Activated naive CD4-positive, alpha-beta T cell treated with anti-CD3 and anti-CD28 coated beads, Interleukin-2, amount 50 U/mL, for 24 hours (primary cell): ENCODE data around the gene TLCD4.
A peak's percentile ranks its signal among the peaks of the same experiment; 100 is the strongest.
"Not testable (repeated sequence)": the region's sequence is repeated elsewhere in the genome, so short reads cannot be mapped to it uniquely, and the experiment has no call there.

ENCODE experiments used
- H3K27ac Mint-ChIP-seq: one replicate; pipeline ENCODE4 v1.8.0; 2021; ENCODE audit warnings: mild to moderate bottlenecking, mixed read lengths
- H3K27me3 Mint-ChIP-seq: one replicate; pipeline ENCODE4 v1.8.0; 2021; ENCODE audit warnings: mixed read lengths
- H3K36me3 Mint-ChIP-seq: one replicate; pipeline ENCODE4 v1.8.0; 2021; ENCODE audit warnings: mixed read lengths
- H3K4me1 Mint-ChIP-seq: one replicate; pipeline ENCODE4 v1.8.0; 2021; ENCODE audit warnings: mixed read lengths
- H3K4me3 Mint-ChIP-seq: one replicate; pipeline ENCODE4 v1.8.0; 2021; ENCODE audit warnings: mild to moderate bottlenecking, mixed read lengths
- H3K9me3 Mint-ChIP-seq: one replicate; pipeline ENCODE4 v1.8.0; 2021; ENCODE audit warnings: mixed read lengths

The TLCD4 gene

DNA sequence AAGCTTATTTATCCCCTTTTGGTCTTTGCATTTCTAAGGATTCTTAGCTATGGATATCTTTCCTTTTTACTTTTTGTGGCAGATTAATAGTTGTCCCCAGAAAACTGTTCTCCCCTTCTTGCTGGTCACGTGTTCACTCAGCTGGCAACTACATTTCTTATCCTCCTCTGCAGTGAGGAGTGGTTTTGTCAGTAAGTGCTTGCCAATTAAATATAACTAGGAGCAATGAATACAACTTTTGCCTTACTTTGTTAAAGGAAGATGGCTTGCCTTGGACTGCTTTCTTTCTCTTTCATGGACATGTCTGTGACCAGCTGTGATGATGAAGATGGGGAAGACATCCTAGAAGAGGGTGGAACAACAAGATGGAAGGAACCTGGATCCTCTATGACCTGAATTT is 28.9 kb upstream of the TLCD4 start:
- Mint-ChIP-seq H3K27me3 (no peaks in the 10 kb centered on the region), H3K9me3 (no peaks in the 10 kb centered on the region), H3K36me3 (no peaks in the 10 kb centered on the region), H3K27ac (no peak overlapping the region), H3K4me1 (no peaks in the 10 kb centered on the region), H3K4me3 (no peak overlapping the region)

GRCh38 chr1:95089650-95090287 is 27.4 kb upstream of the TLCD4 start:
- no peak overlapping the region for H3K27ac Mint-ChIP-seq
- no peaks in the 10 kb centered on the region for H3K9me3 Mint-ChIP-seq
- no peaks in the 10 kb centered on the region for H3K4me1 Mint-ChIP-seq
- H3K4me3 Mint-ChIP-seq: no peak overlapping the region
- no peaks in the 10 kb centered on the region for H3K27me3 Mint-ChIP-seq
- no peaks in the 10 kb centered on the region for H3K36me3 Mint-ChIP-seq

DNA sequence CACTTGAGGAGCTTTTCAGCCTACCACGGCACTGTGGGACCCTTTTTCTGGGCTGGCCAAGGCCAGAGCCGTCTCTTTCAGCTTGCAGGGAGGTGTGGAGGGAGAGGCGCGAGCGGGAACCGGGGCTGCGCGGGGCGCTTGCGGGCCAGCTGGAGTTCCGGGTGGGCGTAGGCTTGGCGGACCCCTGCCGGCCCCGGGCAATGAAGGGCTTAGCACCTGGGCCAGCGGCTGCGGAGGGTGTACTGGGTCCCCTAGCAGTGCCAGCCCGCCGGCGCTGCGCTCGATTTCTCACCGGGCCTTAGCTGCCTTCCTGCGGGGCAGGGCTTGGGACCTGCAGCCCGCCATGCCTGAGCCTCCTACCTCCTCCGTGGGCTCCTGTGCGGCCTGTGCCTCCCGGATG is 25.9 kb upstream of the TLCD4 start:
- not testable (repeated sequence) for H3K9me3 Mint-ChIP-seq, H3K27me3 Mint-ChIP-seq, H3K4me3 Mint-ChIP-seq, H3K4me1 Mint-ChIP-seq, H3K27ac Mint-ChIP-seq, H3K36me3 Mint-ChIP-seq

GRCh38 chr1:95092891-95093290 is 24.3 kb upstream of the TLCD4 start:
- H3K9me3 Mint-ChIP-seq, H3K36me3 Mint-ChIP-seq, H3K27me3 Mint-ChIP-seq, H3K27ac Mint-ChIP-seq, H3K4me1 Mint-ChIP-seq, H3K4me3 Mint-ChIP-seq: not testable (repeated sequence)

DNA sequence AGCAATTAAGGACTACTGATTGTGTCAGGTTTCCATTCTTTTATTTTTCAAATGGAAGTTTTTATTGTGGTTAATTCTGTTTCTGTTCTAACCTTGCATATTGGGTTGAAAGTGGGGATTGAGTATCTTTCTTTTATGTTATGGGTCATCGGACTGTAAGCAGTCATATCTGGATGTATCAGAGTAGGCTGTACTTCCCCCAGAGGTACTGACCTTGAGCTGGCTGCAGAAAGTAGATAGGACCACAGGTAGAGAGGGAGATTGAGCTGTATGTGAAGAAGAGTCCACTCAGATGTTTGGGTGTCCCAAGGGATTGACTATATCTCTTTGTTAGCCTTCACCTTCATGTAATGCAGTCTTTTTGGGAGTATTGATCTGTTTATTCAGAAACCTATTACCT is 23.9 kb upstream of the TLCD4 start:
- Mint-ChIP-seq H3K27ac (no peak overlapping the region), H3K27me3 (no peaks in the 10 kb centered on the region), H3K4me3 (no peak overlapping the region), H3K36me3 (no peaks in the 10 kb centered on the region), H3K4me1 (no peaks in the 10 kb centered on the region), H3K9me3 (no peaks in the 10 kb centered on the region)

- H3K27ac Mint-ChIP-seq: no peak overlapping the region
- no peak overlapping the region for H3K4me3 Mint-ChIP-seq
- no peaks in the 10 kb centered on the region for H3K27me3 Mint-ChIP-seq
- H3K4me1 Mint-ChIP-seq: no peaks in the 10 kb centered on the region
- no peaks in the 10 kb centered on the region for H3K36me3 Mint-ChIP-seq
- no peaks in the 10 kb centered on the region for H3K9me3 Mint-ChIP-seq
These were observed 22.2 kb upstream of the TLCD4 start for GRCh38 chr1:95094923-95095322.

- H3K27ac Mint-ChIP-seq: no peak overlapping the region
- no peak overlapping the region for H3K4me3 Mint-ChIP-seq
- no peaks in the 10 kb centered on the region for H3K27me3 Mint-ChIP-seq
- no peaks in the 10 kb centered on the region for H3K4me1 Mint-ChIP-seq
- no peaks in the 10 kb centered on the region for H3K36me3 Mint-ChIP-seq
- H3K9me3 Mint-ChIP-seq: no peaks in the 10 kb centered on the region
These were observed 21.3 kb upstream of the TLCD4 start for GRCh38 chr1:95095833-95096217.

DNA sequence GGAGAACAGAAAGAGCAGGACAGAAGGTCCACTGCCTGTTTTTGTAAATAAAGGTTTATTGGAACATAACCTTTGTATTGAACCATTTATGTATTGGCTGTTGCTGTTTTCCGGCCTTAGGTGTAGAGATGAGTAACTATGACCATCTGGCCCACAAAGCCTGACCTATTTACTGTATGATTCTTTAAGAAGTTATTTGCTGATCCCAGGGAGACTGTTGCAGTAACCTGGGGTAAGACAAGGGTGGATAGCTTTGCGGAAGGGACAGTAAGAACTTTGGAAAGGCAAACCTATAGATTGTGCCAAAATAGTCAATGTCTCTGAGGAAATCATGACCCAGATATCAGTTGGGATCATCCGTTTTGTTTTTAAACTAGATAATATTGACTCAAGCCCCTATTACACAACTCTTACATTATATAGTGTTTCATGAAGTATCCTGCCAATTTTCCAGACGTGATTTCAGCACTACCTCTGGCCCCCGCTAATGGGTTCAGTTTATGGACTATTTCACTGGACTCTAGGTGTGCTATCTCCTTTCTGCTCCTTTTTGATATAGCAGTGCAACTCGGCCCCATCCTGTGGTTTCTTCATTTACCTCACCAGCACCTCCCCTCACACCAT is 20.8 kb upstream of the TLCD4 start:
- Mint-ChIP-seq H3K36me3 (no peaks in the 10 kb centered on the region), H3K9me3 (no peaks in the 10 kb centered on the region), H3K27me3 (no peaks in the 10 kb centered on the region), H3K27ac (no peak overlapping the region), H3K4me3 (no peak overlapping the region), H3K4me1 (no peaks in the 10 kb centered on the region)

- no peak overlapping the region for H3K27ac Mint-ChIP-seq
- no peak overlapping the region for H3K4me3 Mint-ChIP-seq
- H3K27me3 Mint-ChIP-seq: no peaks in the 10 kb centered on the region
- H3K36me3 Mint-ChIP-seq: no peaks in the 10 kb centered on the region
- H3K4me1 Mint-ChIP-seq: no peaks in the 10 kb centered on the region
- H3K9me3 Mint-ChIP-seq: no peaks in the 10 kb centered on the region
These were observed 19.7 kb upstream of the TLCD4 start for GRCh38 chr1:95097426-95097825.

- Mint-ChIP-seq H3K4me3 (no peak overlapping the region), H3K4me1 (no peaks in the 10 kb centered on the region), H3K9me3 (no peaks in the 10 kb centered on the region), H3K27ac (no peak overlapping the region), H3K27me3 (peaks cover under 1% of the 10 kb centered on the region), H3K36me3 (no peaks in the 10 kb centered on the region)
These were observed 19.0 kb upstream of the TLCD4 start for GRCh38 chr1:95098196-95098595.

- peaks cover 15% of the 10 kb centered on the region for H3K27me3 Mint-ChIP-seq
- no peak overlapping the region for H3K4me3 Mint-ChIP-seq
- no peaks in the 10 kb centered on the region for H3K4me1 Mint-ChIP-seq
- no peaks in the 10 kb centered on the region for H3K9me3 Mint-ChIP-seq
- H3K27ac Mint-ChIP-seq: no peak overlapping the region
- no peaks in the 10 kb centered on the region for H3K36me3 Mint-ChIP-seq
These were observed 8.4 kb upstream of the TLCD4 start for GRCh38 chr1:95108792-95109191.

GRCh38 chr1:95111014-95111413 is 6.1 kb upstream of the TLCD4 start:
- no peaks in the 10 kb centered on the region for H3K9me3 Mint-ChIP-seq
- H3K4me1 Mint-ChIP-seq: no peaks in the 10 kb centered on the region
- peaks cover 13% of the 10 kb centered on the region for H3K27me3 Mint-ChIP-seq
- H3K27ac Mint-ChIP-seq: no peak overlapping the region
- H3K36me3 Mint-ChIP-seq: no peaks in the 10 kb centered on the region
- no peak overlapping the region for H3K4me3 Mint-ChIP-seq

GRCh38 chr1:95113684-95114083 is 3.5 kb upstream of the TLCD4 start:
- H3K36me3 Mint-ChIP-seq: no peaks in the 10 kb centered on the region

DNA sequence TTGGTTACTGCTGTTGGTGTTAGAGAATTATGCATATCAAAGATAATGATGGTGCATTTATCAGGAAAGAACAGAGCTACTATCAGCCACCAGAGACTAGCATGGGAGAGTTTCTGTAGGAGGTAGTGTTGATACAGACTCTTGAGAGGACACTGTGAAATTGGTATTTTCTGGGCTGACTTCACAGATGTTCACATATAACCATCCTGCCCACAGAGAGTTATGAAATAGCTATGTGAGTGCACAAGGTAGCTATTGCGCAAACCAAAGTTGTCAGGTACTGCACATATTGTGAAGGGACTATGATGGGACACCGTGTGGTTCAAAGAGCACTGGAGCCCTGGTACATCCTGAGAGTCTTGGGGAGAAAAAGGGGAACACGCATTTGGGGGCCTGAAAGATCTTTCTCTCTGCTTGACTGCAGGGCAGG is 1.4 kb upstream of the TLCD4 start:
- Mint-ChIP-seq H3K27ac (no peak overlapping the region), H3K9me3 (no peaks in the 10 kb centered on the region), H3K4me3 (peak overlapping the region; percentile 27), H3K4me1 (peaks cover 11% of the 10 kb centered on the region), H3K36me3 (no peaks in the 10 kb centered on the region), H3K27me3 (peaks cover 30% of the 10 kb centered on the region)

More at GRCh38 chr1:95113684-95114083, 3.5 kb upstream of the TLCD4 start:
- H3K4me3 Mint-ChIP-seq: no peak overlapping the region
- H3K27me3 Mint-ChIP-seq: peaks cover 18% of the 10 kb centered on the region
- H3K9me3 Mint-ChIP-seq: no peaks in the 10 kb centered on the region
- no peak overlapping the region for H3K27ac Mint-ChIP-seq
- H3K4me1 Mint-ChIP-seq: peaks cover 11% of the 10 kb centered on the region

- Mint-ChIP-seq H3K27ac (no peak overlapping the region), H3K27me3 (peaks cover 32% of the 10 kb centered on the region), H3K4me3 (peak overlapping the region; percentile 87), H3K9me3 (no peaks in the 10 kb centered on the region), H3K4me1 (peaks cover 11% of the 10 kb centered on the region), H3K36me3 (no peaks in the 10 kb centered on the region)
These were observed 462 bp upstream of the TLCD4 start for GRCh38 chr1:95116580-95117206.

DNA sequence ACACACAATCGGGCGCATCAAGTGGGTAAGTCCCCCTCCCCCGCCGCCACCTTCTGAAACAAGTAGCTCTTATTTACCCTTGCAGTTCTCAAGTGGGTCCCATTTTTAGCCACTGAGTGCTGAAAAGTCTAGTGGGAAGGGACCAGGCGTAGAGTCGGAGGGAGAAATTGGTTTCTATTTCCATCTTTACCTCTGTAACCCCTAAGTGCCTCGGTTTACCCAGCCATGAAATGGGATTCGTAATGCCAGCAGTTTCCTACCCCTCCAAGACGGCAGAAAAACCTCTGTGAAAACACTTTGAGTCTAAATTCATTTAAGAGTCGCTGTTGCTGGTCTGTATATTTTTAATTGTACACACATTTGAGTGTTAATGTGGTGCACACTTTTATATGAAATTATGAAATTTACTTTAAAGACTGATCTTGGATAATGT is 928 bp downstream of the TLCD4 start:
- H3K27me3 Mint-ChIP-seq: peaks cover 29% of the 10 kb centered on the region
- no peak overlapping the region for H3K27ac Mint-ChIP-seq
- H3K4me3 Mint-ChIP-seq: peak overlapping the region; percentile 85
- no peaks in the 10 kb centered on the region for H3K36me3 Mint-ChIP-seq
- peaks cover 11% of the 10 kb centered on the region for H3K4me1 Mint-ChIP-seq
- H3K9me3 Mint-ChIP-seq: no peaks in the 10 kb centered on the region
